Stimulated activated naive CD8-positive, alpha-beta T cell treated with anti-CD3 and anti-CD28 coated beads, Interleukin-15, amount 100 ng/mL, for 72 hours (primary cell): ENCODE data around the gene DEPP1.
"Not testable (repeated sequence)": the region's sequence is repeated elsewhere in the genome, so short reads cannot be mapped to it uniquely, and the experiment has no call there.

Experiments
- ATAC-seq: fragments of 150-1000 bp; cut with Tn5 transposase; 2 replicates; pipeline ENCODE4 v1.10.0; 2021; ENCODE audit warnings: mild to moderate bottlenecking, moderate library complexity
- DNase-seq, 2 donors: peaks; one replicate each; pipeline ENCODE4 v3.0.0; 2021 to 2022
- H3K27ac Mint-ChIP-seq, 2 donors: one replicate each; pipeline ENCODE4 v1.8.0; 2022; ENCODE audit warnings: mild to moderate bottlenecking in 2 of 2, mixed read lengths in 2 of 2, moderate library complexity in 2 of 2
- H3K27me3 Mint-ChIP-seq: one replicate; pipeline ENCODE4 v1.8.0; 2022; ENCODE audit warnings: mixed read lengths
- H3K4me1 Mint-ChIP-seq: one replicate; pipeline ENCODE4 v1.8.0; 2022; ENCODE audit warnings: mild to moderate bottlenecking, mixed read lengths
- H3K4me3 Mint-ChIP-seq, 2 donors: one replicate each; pipeline ENCODE4 v1.8.0; 2022; ENCODE audit warnings: mild to moderate bottlenecking in 2 of 2, mixed read lengths in 2 of 2, moderate library complexity in 1 of 2
- H3K9me3 Mint-ChIP-seq, 2 donors: one replicate each; pipeline ENCODE4 v1.8.0; 2022; ENCODE audit warnings: mixed read lengths in 2 of 2

The DEPP1 gene, protein sequence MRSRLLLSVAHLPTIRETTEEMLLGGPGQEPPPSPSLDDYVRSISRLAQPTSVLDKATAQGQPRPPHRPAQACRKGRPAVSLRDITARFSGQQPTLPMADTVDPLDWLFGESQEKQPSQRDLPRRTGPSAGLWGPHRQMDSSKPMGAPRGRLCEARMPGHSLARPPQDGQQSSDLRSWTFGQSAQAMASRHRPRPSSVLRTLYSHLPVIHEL

DNA sequence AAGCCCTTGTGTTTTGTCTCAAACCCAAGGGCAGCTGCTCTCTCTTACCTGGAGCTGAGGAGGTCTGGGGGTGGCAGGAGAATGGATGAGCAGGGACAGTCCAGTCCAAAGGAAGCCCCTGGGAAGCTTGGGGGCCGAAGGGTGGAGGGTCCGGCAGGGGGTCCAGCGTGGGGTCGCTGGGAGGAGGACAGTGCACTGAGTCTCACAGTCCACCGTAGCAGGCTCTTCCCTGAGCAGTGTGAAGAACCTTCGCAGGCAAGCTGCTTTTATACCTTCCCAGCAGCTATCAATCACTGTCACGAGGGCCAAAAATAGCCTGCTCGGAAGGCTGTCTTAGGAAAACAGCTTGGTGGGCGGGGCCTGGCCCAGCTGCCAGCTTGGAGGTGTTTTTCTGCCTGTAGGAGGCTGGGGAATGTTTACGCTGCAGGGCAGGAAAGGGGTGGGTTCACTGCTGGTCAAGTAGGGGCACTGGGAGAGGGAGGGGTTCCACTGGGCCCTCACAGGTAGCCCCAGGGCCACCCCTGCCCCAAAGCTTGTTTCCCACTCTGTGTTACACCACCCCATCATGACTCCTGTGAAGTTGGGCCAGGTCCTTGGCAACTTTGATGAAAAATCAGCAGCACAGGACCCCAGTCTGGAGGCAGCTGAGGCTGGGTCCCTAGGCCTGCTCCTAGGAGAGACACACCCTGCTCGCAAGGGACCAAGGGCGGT is at the start of gene DEPP1:
Gene DEPP1 (minus strand): TSS at position 240 of the 711 bp plus-strand sequence. CDS start 779 bp downstream, outside the sequence.
- ATAC-seq (no peak), DNase-seq (no peak)
- H3K4me1 Mint-ChIP-seq: peaks cover 35% of the 10 kb centered on the region
- H3K9me3 Mint-ChIP-seq: no peaks in the 10 kb centered on the region
- H3K4me3 Mint-ChIP-seq: peak within 1 kb of the TSS in 1 of 2 donors; percentile 44
- no peaks in the 10 kb centered on the region for H3K27me3 Mint-ChIP-seq
- H3K27ac Mint-ChIP-seq: no peak within 1 kb of the TSS

DNA sequence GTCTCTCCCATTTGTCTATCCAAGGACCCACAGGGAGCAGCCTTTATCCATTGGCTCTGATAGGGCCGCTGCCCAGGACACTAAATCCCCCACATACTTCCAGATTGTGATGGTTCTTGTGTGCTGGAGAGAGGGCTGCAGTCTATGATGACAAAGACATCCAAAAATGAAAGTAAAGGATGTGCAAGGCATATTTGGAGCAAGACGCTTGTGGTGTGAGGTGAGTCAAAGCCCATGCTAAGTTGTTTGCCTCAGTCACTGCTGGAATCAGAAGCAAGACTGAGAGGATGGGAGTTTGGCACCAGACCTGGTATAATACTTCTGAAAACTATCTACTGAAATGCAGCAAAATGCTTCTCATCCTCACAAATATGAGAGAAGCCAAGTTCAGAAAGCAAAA is 44.8 kb upstream of the DEPP1 start:
- Mint-ChIP-seq H3K27ac (no peak overlapping the region), H3K4me1 (no peaks in the 10 kb centered on the region), H3K9me3 (peaks cover 12 to 14% of the 10 kb centered on the region in 2 donors), H3K27me3 (no peaks in the 10 kb centered on the region), H3K4me3 (no peak overlapping the region)
- ATAC-seq (no peak), DNase-seq (no peak)

DNA sequence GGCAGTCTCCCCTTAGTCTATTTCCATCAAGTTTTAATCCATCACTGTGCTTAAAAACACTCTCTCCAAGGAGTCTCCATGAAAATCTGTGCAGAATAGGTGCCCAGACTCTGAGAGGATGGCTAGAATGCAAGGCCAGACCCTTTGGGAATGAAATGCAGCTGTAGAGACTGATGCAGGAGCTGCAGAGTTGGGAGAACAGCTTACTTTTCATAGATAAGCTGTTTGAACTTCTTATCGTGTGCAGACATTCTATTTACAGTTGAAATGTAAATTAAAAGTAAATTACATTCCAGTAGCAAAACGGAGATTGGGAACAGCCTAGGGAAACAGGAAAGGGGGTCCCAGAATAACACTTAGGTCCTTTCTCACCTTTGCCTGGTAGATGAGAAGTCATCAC is 37.0 kb upstream of the DEPP1 start:
- Mint-ChIP-seq H3K27me3 (no peaks in the 10 kb centered on the region), H3K9me3 (no peaks in the 10 kb centered on the region), H3K4me1 (no peaks in the 10 kb centered on the region), H3K27ac (no peak overlapping the region), H3K4me3 (no peak overlapping the region)
- ATAC-seq: no peak
- no peak for DNase-seq

DNA sequence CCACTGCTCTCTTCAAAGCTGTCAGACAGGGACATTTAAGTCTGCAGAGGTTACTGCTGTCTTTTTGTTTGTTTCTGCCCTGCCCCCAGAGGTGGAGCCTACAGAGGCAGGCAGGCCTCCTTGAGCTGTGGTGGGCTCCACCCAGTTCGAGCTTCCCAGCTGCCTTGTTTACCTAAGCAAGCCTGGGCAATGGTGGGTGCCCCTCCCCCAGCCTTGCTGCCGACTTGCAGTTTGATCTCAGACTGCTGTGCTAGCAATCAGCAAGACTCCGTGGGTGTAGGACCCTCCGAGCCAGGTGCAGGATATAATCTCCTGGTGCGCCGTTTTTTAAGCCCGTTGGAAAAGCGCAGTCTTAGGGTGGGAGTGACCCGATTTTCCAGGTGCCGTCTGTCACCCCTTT is 35.9 kb upstream of the DEPP1 start:
- H3K27me3 Mint-ChIP-seq, H3K27ac Mint-ChIP-seq, H3K9me3 Mint-ChIP-seq, H3K4me3 Mint-ChIP-seq, DNase-seq, ATAC-seq, H3K4me1 Mint-ChIP-seq: not testable (repeated sequence)

DNA sequence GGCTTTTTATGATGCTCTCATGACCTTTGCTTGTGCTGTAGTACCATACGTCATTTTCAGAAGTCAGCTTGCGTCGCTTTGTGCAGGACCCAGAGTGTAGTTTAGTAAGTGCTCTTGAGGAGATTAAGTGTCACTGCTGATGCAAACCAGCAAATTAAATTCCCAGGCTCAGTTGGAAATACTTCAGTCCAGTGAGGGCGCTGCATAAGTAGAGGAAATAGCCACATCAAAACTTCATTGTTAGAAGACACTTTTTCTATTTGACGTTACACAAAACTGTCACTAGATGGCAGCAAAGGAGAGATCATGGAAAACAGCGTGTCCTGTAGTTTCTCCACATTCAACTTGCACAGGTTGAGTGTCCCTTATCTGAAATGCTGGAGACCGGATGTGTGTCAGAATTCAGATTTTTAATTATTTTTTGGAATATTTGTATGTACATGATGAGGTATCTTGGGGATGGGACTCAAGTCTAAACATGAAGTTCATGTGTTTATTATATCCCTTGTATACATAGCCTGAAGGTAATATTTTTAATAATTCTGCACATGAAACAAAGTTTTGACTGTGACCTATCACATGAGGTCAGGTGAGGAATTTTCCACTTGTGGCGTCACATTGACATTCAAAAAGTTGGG is 30.0 kb upstream of the DEPP1 start:
- no peak overlapping the region for H3K27ac Mint-ChIP-seq
- no peaks in the 10 kb centered on the region for H3K4me1 Mint-ChIP-seq
- ATAC-seq (peak; percentile 72), DNase-seq (peak; percentile 18 to 22)
- H3K9me3 Mint-ChIP-seq: peaks cover 13 to 14% of the 10 kb centered on the region in 2 donors
- H3K27me3 Mint-ChIP-seq: no peaks in the 10 kb centered on the region
- H3K4me3 Mint-ChIP-seq: no peak overlapping the region

DNA sequence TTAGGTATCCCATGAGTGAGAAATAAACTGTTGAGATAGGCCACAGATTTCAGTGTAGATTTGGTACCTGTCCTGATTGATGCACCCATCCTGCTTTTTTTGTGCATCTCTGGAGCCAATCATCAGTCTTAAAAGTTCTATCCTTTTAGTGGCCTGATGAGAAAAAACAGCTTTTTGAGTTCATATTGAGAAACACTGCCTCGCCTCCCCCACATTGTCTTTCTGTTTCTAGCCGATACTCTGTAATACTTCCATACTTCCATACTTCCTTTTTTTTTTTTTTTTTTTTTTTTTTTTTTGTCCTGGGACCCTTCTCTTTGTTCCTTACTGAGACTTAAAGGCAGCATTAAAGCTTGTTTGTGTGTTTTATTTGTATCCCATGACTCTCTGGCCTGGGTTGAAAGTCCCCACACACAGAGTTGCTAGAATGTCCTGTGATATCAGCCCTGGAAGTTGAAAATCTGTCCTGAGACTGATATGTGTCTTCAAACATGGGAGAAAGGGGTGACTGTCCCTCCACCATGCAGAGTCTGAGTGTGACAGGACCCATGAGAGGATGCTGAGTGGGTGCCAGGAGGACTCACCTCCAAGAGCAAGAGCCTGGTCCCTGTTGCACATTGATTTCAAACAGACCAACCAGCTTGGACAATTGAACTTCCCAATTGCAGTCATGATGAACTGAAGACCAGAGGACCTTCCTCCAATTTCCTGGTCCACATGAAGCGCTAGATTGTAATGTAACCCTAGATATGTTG is 27.8 kb upstream of the DEPP1 start:
- Mint-ChIP-seq H3K27me3 (no peaks in the 10 kb centered on the region), H3K27ac (no peak overlapping the region), H3K9me3 (peaks cover 19 to 25% of the 10 kb centered on the region in 2 donors), H3K4me3 (no peak overlapping the region), H3K4me1 (peaks cover 8% of the 10 kb centered on the region)
- ATAC-seq: no peak
- DNase-seq: no peak

DNA sequence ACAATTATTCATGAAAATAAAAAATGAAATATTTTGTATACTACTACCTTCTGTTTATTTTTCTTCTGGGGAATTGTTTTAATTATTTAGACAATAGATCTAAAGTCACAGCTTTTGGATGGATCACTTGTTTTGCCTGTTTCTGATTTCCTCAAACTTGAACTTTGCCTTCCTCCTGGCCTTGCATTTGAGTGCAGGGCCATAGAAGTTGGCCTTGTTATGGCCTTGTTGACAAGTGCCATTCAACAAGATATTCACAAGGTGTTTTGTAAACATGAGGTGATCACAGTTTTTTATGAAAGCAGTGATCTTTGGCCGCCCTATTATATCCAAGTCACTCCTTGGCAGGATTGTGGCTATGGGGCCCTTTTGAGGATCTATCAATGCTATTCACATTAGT is 26.7 kb upstream of the DEPP1 start:
- no peak for ATAC-seq
- no peak for DNase-seq
- H3K4me3 Mint-ChIP-seq: no peak overlapping the region

DNA sequence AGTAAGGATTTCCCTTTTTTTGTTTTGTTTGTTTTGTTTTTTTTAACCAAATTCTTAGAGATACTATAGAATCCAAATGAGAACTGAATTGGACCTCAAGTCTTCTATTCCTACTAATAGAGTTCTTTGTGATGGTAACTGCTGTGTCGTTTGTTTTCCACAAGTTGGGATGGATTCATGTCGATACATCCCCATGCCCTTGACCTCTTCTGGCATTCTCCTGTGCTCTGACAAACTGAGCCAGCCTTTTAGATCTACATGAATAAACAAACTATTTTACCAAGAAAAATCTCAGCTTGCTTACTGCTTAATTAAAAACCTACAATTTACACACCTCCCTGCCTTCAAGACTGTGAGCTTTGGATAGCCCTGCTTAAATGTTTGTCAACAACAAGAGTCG is 26.1 kb upstream of the DEPP1 start:
- H3K27ac Mint-ChIP-seq: no peak overlapping the region
- H3K27me3 Mint-ChIP-seq: no peaks in the 10 kb centered on the region
- H3K4me3 Mint-ChIP-seq: no peak overlapping the region
- peaks cover 18% of the 10 kb centered on the region for H3K4me1 Mint-ChIP-seq
- H3K9me3 Mint-ChIP-seq: peaks cover 25 to 30% of the 10 kb centered on the region in 2 donors
- DNase-seq (no peak), ATAC-seq (no peak)

More for the DNA sequence above, 26.7 kb upstream of the DEPP1 start:
- Mint-ChIP-seq H3K27me3 (no peaks in the 10 kb centered on the region), H3K27ac (no peak overlapping the region), H3K4me1 (peaks cover 12% of the 10 kb centered on the region), H3K9me3 (peaks cover 19 to 25% of the 10 kb centered on the region in 2 donors)

DNA sequence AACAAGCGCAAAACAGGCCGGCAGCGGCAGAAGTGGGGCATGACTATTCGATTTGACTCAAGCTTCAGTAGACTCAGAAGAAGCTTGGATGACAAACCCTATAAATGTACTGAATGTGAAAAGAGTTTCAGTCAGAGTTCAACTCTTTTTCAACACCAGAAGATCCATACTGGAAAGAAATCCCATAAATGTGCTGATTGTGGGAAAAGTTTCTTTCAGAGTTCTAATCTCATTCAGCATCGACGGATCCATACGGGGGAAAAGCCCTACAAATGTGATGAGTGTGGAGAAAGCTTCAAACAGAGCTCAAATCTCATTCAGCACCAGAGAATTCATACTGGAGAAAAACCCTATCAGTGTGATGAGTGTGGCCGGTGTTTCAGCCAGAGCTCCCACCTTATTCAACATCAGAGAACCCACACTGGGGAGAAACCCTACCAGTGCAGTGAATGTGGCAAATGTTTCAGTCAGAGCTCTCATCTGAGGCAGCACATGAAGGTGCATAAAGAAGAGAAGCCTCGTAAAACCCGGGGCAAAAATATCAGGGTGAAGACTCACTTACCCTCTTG is 24.9 kb upstream of the DEPP1 start:
- ATAC-seq (no peak), DNase-seq (no peak)
- Mint-ChIP-seq H3K4me3 (no peak overlapping the region), H3K4me1 (peaks cover 20% of the 10 kb centered on the region), H3K27me3 (no peaks in the 10 kb centered on the region), H3K9me3 (peaks cover 26 to 31% of the 10 kb centered on the region in 2 donors), H3K27ac (no peak overlapping the region)

DNA sequence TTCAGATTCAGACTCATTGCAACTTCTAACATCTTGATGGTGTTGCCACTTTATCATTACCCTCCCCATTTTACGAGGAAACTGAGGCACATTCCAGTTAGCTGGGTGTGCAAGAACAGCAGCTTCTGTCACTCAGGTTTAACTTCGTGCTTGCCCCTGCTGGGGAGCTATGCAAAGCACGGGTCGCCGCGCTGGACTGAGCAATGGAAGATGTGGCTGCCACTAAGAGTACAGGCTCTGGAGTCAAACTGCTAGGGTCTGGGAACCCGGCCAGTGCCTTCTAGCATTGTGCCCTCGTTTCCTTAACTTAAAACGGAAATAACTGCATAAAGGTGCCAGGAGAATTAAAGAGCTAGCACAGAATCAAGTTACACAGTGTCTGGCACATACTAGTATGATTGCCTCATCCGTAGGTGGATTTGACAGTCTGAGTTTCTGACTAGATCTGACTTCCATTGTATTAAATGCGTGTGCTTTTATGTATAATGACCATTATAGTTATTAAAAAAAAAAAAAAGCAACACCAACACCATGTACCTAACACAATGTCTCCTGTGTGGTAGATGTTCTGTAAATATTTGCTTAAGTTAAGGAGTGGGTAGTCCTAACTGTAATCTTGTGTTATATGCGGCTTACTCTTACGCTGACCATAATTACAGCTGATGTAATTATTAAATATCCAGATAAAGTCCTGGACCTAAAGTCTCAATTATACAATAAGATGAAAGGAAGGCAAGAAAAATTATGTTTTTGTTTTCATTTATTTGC is 23.0 kb upstream of the DEPP1 start:
- DNase-seq (peak; percentile 69 to 74), ATAC-seq (peak; percentile 84)
- peaks cover 20% of the 10 kb centered on the region for H3K4me1 Mint-ChIP-seq
- peaks cover 26 to 31% of the 10 kb centered on the region in 2 donors for H3K9me3 Mint-ChIP-seq
- H3K27ac Mint-ChIP-seq: peak overlapping the region; percentile 86 to 91
- H3K4me3 Mint-ChIP-seq: peak overlapping the region; percentile 85 to 91
- no peaks in the 10 kb centered on the region for H3K27me3 Mint-ChIP-seq

DNA sequence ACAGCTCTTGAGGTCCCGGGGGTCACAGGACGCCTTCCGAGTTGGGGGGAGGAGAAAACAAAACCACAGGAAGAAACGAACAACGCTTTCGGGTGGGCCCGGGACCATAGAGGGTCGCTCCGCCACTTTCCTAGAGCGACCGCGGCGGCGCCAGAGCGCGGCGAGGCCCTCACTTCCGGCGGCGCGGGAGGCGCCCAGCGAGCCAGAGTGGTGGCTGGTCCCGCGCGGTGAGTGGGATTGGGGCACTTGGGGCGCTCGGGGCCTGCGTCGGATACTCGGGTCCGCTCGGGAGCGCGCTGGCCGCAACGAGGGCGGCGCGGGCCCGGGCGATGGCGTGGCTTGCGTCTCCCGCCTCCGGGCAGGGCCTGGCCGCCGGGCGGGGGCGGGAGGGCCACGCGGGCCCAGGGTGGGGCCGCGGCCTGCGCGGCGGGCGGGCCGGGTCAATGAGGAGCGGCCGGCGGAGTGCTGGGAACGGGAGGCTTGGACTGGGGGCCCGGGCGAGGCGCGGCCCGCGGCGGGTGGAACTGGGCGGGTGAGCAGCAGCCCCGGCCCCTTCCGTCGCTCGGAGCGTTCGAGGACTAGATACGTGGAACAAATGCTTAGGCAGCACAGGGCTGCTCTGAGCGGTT is 22.3 kb upstream of the DEPP1 start, which contains the start of gene ZNF22:
Gene ZNF22 (plus strand): TSS at position 172 of the 629 bp plus-strand sequence. CDS start 2,446 bp downstream, outside the sequence.
- peaks cover 26% of the 10 kb centered on the region for H3K4me1 Mint-ChIP-seq
- H3K9me3 Mint-ChIP-seq: peaks cover 26 to 31% of the 10 kb centered on the region in 2 donors
- H3K4me3 Mint-ChIP-seq: peak within 1 kb of the TSS; percentile 85 to 91
- peak within 1 kb of the TSS; percentile 98 to 99 for H3K27ac Mint-ChIP-seq
- H3K27me3 Mint-ChIP-seq: no peaks in the 10 kb centered on the region
- DNase-seq: peak; percentile 83
- peak; percentile 88 for ATAC-seq

DNA sequence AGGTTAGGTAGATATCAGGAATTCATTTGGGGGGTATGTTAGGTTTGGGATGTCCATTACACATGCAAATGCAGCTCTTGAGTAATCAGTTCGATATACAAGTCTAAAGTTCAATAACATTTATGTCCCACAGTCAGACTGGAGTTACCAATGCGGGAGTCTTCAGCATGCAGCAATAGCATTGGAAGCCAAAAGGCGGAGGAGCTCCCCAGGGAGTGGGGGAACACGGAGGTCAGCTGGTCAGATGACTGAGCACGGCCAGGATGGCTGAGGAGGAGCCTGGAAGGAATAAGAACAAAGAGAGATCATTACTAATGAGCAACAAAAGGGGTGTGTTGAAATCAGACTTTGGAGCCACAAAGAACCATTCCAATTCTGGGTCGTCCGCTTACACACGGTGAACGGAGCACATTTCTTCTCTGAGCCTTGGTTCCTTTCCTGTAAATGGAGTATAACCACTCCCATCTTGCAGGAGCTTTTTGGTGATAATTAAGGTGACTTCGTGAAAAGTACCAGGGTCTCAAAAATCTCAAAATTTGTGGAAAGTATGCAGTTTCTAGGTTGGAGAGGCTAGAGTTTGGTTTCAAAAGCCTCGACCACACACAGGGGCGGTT is 21.6 kb upstream of the DEPP1 start:
- DNase-seq (no peak), ATAC-seq (peak; percentile 5)
- peaks cover 26 to 31% of the 10 kb centered on the region in 2 donors for H3K9me3 Mint-ChIP-seq
- peaks cover 32% of the 10 kb centered on the region for H3K4me1 Mint-ChIP-seq
- H3K27me3 Mint-ChIP-seq: no peaks in the 10 kb centered on the region
- H3K4me3 Mint-ChIP-seq: peak overlapping the region; percentile 83 to 89
- peak overlapping the region; percentile 98 to 99 for H3K27ac Mint-ChIP-seq

DNA sequence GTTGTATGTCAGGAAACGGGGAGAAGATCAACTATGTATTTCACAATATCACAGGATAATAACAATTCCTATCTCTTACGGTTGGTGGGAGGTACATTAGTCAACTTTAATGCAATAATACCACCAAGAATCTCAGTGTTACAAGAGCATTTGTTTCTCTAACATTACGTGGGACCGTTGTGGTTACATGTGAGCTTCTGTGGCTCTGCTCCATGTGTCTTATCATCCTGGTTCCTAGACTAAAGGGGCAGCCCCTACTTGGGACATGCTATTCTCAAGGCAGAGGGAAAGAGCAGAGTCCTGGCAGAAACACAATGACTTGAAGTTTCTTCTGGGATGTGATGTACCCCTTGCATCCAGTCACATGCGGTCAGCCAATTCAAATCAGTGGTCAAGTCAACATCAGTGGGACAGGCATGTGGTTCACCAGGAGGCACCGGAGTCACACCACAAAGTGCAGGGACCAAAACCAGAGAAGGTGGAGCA is 19.6 kb upstream of the DEPP1 start:
- H3K27ac Mint-ChIP-seq: no peak overlapping the region
- H3K4me3 Mint-ChIP-seq: no peak overlapping the region
- H3K27me3 Mint-ChIP-seq: no peaks in the 10 kb centered on the region
- peaks cover 13% of the 10 kb centered on the region in 2 donors for H3K9me3 Mint-ChIP-seq
- ATAC-seq: no peak
- no peak for DNase-seq
- H3K4me1 Mint-ChIP-seq: peaks cover 47% of the 10 kb centered on the region
